ENCODE data around the gene TGM2.

- TF ChIP-seq CTCF (IDR thresholded peaks at IDR 0.05; ENCODE audit: low read depth, low read length) (no peak), EZH2phosphoT487 (IDR thresholded peaks at IDR 0.05; ENCODE audit: low read depth) (no peak)
These were observed 21.2 kb downstream of the TGM2 start for GRCh38 chr20:38143646-38144554.
